ENCODE measurements around the gene ZNF512B. TPM values are rescaled to one million over a fixed set of nuclear protein-coding genes. Genes with fewer than 3 reads are reported as not detected.

Gene ZNF512B
- total and polyA plus RNA-seq, 2 donors (not counting 1 experiment from before 2014, with no cell fraction given) = 8.8 to 10.5 TPM

- H3K4me3 Mint-ChIP-seq = no peak overlapping the region
These were observed 40.2 kb upstream of the ZNF512B start for GRCh38 chr20:64009811-64010387.

More at GRCh38 chr20:64009811-64010387, 40.2 kb upstream of the ZNF512B start:
- H3K27ac ChIP-seq (ENCODE audit: low read length in 2 of 2) = no peak overlapping the region
- no peaks in the 10 kb centered on the region for H3K27me3 Mint-ChIP-seq
- no peak overlapping the region for H3K4me3 ChIP-seq (ENCODE audit: control extremely low read depth in 1 of 5, extremely low read depth in 1 of 5, insufficient read depth in 1 of 5, low read depth in 2 of 5, low read length in 4 of 5)
- H2AFZ ChIP-seq (ENCODE audit: insufficient read depth, low read depth, low read length, poor library complexity, severe bottlenecking) = no peak overlapping the region
- H3K27ac Mint-ChIP-seq = no peak overlapping the region
- DNase-seq (no peak), ATAC-seq (ENCODE audit: low read depth) (no peak)
- peaks cover 3 to 69% of the 10 kb centered on the region in 2 experiments for H3K36me3 ChIP-seq (replicated peaks in 1 of 2; ENCODE audit: control extremely low read depth in 1 of 2, control insufficient read depth in 1 of 2, extremely low read depth in 1 of 2, insufficient read depth in 2 of 2, low read length in 1 of 2)
- peaks cover 52% of the 10 kb centered on the region for H4K20me1 ChIP-seq (ENCODE audit: control insufficient read depth, insufficient read depth, low read length, poor library complexity, severe bottlenecking)
- H3K9me3 Mint-ChIP-seq (ENCODE audit: insufficient read depth) = no peaks in the 10 kb centered on the region
- peaks cover 0 to 13% (median 0%) of the 10 kb centered on the region in 3 donors for H3K9me3 ChIP-seq (ENCODE audit: control extremely low read depth in 1 of 3, control insufficient read depth in 2 of 3, insufficient read depth in 1 of 3, low read length in 2 of 3)
- no peak overlapping the region for H3K4me2 ChIP-seq (replicated peaks; ENCODE audit: low read depth, low read length, poor library complexity, severe bottlenecking)
- intact Hi-C loops (cut with micrococcal nuclease) = no loop called here
- WGBS (ENCODE audit: insufficient coverage) = 86% methylated on average over 12 of the region's 13 CpGs
- ChIA-PET POLR2A (no interaction called here), CTCF (interaction anchor here (0.9 kb wide), 1 partner anchor 29 kb away, joined by 3 read pairs; no protein-coding TSS in a partner anchor)
- H3K4me1 Mint-ChIP-seq = peaks cover 2% of the 10 kb centered on the region
- peaks cover 42% of the 10 kb centered on the region for H3K79me2 ChIP-seq (ENCODE audit: control insufficient read depth, insufficient read depth, low read length)
- no peak overlapping the region for H3K9ac ChIP-seq (ENCODE audit: low read length)
- TF ChIP-seq CTCF (IDR thresholded peaks at IDR 0.05) (no peak), EZH2 (IDR thresholded peaks at IDR 0.05; ENCODE audit: borderline replicate concordance, insufficient read depth, low read depth, low read length, poor library complexity, severe bottlenecking) (no peak)
- peaks cover 0 to 8% of the 10 kb centered on the region in 2 donors for H3K4me1 ChIP-seq (ENCODE audit: control insufficient read depth in 2 of 2, insufficient read depth in 2 of 2, low read length in 2 of 2)
- no peaks in the 10 kb centered on the region for H3K27me3 ChIP-seq (replicated peaks in 1 of 4; ENCODE audit: control extremely low read depth in 1 of 4, control insufficient read depth in 3 of 4, insufficient read depth in 4 of 4, low read length in 3 of 4)

Measured in B cell (primary cell).